H1 (cell line): ENCODE results near the gene GRHL3.

Source experiments
- CTCF ChIP-seq, 3 experiments: IDR thresholded peaks; 1 replicate in 2 of 3; 2 replicates in 1 of 3; pipeline versions ENCODE4 v1.5.1 to v1.6.1; 2011; ENCODE audit warnings: low read length in 3 of 3, mild to moderate bottlenecking in 3 of 3, inconsistent platforms in 2 of 3, low read depth in 1 of 3, moderate library complexity in 1 of 3; ENCODE audit not compliant: insufficient read depth in 1 of 3; ENCODE audit errors: control extremely low read depth in 1 of 3
- EP300 ChIP-seq, 2 experiments: IDR thresholded peaks; 1 replicate in 1 of 2; 2 replicates in 1 of 2; pipeline ENCODE4 v1.6.1; 2011 to 2012; ENCODE audit warnings: low read depth in 2 of 2, low read length in 2 of 2, mild to moderate bottlenecking in 2 of 2, borderline replicate concordance in 1 of 2, inconsistent platforms in 1 of 2, moderate library complexity in 1 of 2
- MAX ChIP-seq: IDR thresholded peaks from 2 replicates; pipeline ENCODE4 v1.6.1; 2012; ENCODE audit warnings: inconsistent platforms

GRCh38 chr1:24315391-24315790 lies 3.8 kb upstream of the GRHL3 start:
- TF ChIP-seq MAX (no peak), CTCF (IDR thresholded peaks at IDR 0.05; ENCODE audit: control extremely low read depth in 1 of 3, insufficient read depth in 1 of 3, low read depth in 1 of 3, low read length in 3 of 3) (no peak), EP300 (IDR thresholded peaks at IDR 0.05; ENCODE audit: borderline replicate concordance in 1 of 2, low read depth in 2 of 2, low read length in 2 of 2) (no peak)
